UCSD-AML1 (cell line): ENCODE results near the gene CACNB4.
"Not testable (repeated sequence)": the region's sequence is repeated elsewhere in the genome, so short reads cannot be mapped to it uniquely, and the experiment has no call there.

ENCODE experiments used
- DNase-seq: peaks from one replicate; lab custom pipeline; 2025; ENCODE audit not compliant: unreplicated experiment; lab: John Stamatoyannopoulos, UW

The CACNB4 gene

GRCh38 chr2:151907286-151908203 lies 191.3 kb downstream of the CACNB4 start:
- no peak for DNase-seq

- no peak for DNase-seq
Observed at GRCh38 chr2:151906633-151906998, 192.2 kb downstream of the CACNB4 start.

- DNase-seq, result no peak
Observed at GRCh38 chr2:151905963-151906632, 192.7 kb downstream of the CACNB4 start.

- DNase-seq, result no peak
Observed at GRCh38 chr2:151904807-151905206, 194.0 kb downstream of the CACNB4 start.

GRCh38 chr2:151904021-151904420 lies 194.8 kb downstream of the CACNB4 start:
- DNase-seq, result no peak

- DNase-seq, result no peak
Observed at GRCh38 chr2:151902829-151903228, 196.0 kb downstream of the CACNB4 start.

- DNase-seq, result no peak
Observed at GRCh38 chr2:151900331-151900730, 198.5 kb downstream of the CACNB4 start.

- no peak for DNase-seq
Observed at GRCh38 chr2:151899156-151899555, 199.7 kb downstream of the CACNB4 start.

- no peak for DNase-seq
Observed at GRCh38 chr2:151891566-151892194, 207.2 kb downstream of the CACNB4 start.

- no peak for DNase-seq
Observed at GRCh38 chr2:151887164-151887563, 211.7 kb downstream of the CACNB4 start.

GRCh38 chr2:151886241-151886640 lies 212.6 kb downstream of the CACNB4 start:
- no peak for DNase-seq

- no peak for DNase-seq
Observed at GRCh38 chr2:151882786-151883445, 215.9 kb downstream of the CACNB4 start.

- DNase-seq, result no peak
Observed at GRCh38 chr2:151881342-151881741, 217.5 kb downstream of the CACNB4 start.

GRCh38 chr2:151880586-151880985 lies 218.3 kb downstream of the CACNB4 start:
- DNase-seq, result no peak

- no peak for DNase-seq
Observed at GRCh38 chr2:151878655-151879563, 219.9 kb downstream of the CACNB4 start.

- no peak for DNase-seq
Observed at GRCh38 chr2:151878204-151878603, 220.6 kb downstream of the CACNB4 start.

- DNase-seq, result not testable (repeated sequence)
Observed at GRCh38 chr2:151875631-151876030, 223.2 kb downstream of the CACNB4 start.

GRCh38 chr2:151872463-151872862 lies 226.4 kb downstream of the CACNB4 start:
- DNase-seq, result no peak

GRCh38 chr2:151869291-151869690 lies 229.6 kb downstream of the CACNB4 start:
- no peak for DNase-seq

- DNase-seq, result no peak
Observed at GRCh38 chr2:151862700-151863099, 236.1 kb downstream of the CACNB4 start.
